Suprapubic skin (tissue), 4 donors: Measurements from ENCODE around the gene CNTFR.

ENCODE experiments used
- CTCF ChIP-seq, 2 donors: fragments of 200-600 bp in 1 of 2; fragments of 450-650 bp in 1 of 2; sonication (generic) in 1 of 2; IDR thresholded peaks; one replicate each; pipeline ENCODE4 v1.5.1; 2016 to 2019; ENCODE audit warnings: antibody characterized with exemption in 2 of 2, mild to moderate bottlenecking in 1 of 2, moderate library complexity in 1 of 2
- POLR2A ChIP-seq, 2 donors: fragments of 450-650 bp; IDR thresholded peaks; one replicate each; pipeline ENCODE4 v1.6.1; 2017; ENCODE audit warnings: antibody characterized with exemption in 2 of 2, mild to moderate bottlenecking in 2 of 2, moderate library complexity in 2 of 2
- POLR2AphosphoS5 ChIP-seq, 3 donors: sonication (generic); formaldehyde crosslinking; IDR thresholded peaks; one replicate each; pipeline ENCODE4 v1.6.1; 2017; ENCODE audit warnings: antibody characterized with exemption in 3 of 3

GRCh38 chr9:34515959-34516358, 73.6 kb downstream of the CNTFR start:
- TF ChIP-seq POLR2A (IDR thresholded peaks at IDR 0.05) (no peak), CTCF (IDR thresholded peaks at IDR 0.05) (no peak), POLR2AphosphoS5 (IDR thresholded peaks at IDR 0.05) (no peak)
